ENCODE measurements around the gene FOXF1.
A peak's percentile ranks its signal among the peaks of the same experiment; 100 is the strongest.

Gene FOXF1

DNA sequence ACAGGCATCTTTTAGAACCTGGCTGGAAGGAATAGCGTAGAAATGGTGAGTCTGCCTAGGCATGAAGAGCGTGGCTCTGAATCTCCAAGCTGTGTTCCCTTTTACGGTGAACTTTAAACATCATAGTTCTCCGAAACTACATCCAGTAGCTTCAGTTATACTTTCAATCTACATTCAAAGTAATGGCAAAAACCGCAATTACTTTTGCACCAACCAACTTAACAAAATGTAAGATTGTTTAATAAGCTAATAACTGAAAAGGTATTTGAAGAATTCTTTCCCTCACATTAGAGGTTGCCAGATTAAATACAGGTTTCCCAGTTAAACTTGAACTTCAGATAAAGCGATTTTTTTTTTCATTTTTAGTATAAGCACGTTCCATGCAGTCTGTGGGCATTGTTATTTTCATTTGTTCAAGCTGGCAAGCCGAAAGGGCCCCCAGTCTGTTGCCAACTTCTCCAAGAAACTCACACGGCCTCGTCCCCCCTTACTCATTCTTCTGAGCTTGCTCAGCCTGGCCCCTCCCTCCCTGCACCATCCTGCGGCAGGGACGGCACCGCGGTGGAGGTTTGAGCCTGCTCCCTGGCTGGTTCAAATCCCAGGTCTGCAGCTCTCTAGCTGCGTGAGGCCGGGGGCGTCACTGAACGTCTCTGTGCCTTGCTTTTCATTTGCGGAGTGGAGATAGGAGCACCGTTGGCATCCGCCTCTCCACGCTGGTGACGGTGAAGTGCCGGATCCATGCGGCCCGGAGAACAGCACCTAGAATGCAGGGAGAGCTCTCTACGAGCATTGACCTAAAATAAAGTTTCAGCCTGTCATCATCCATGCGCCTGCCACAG is 48.2 kb downstream of the FOXF1 start:
- no peak for DNase-seq

DNA sequence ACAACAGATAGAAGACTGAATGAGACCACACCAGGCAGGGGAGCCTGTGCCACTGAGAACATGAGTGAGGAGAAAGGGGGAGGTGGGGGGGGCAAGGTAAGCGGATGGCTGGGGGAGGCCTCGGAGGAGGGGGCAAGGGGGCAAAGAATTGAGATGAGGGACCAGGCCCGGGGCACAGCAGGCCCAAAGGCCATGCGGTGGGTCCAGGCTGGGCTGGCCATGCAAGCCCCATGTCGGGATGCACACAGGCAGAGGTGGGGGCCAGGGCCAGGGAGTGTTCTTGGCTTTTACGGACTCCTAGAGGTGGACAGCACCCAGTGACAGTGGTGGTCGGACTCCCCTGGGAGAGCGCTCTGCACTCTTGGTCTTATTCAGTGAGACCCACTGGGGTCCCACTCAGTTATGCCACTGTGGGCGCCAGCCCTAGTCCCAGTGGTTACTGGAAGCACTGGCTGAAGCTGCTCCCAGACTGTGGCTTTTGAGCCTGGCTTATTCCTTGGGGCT is 49.5 kb downstream of the FOXF1 start:
- DNase-seq: no peak

- DNase-seq: no peak
These were observed 52.0 kb downstream of the FOXF1 start for GRCh38 chr16:86562356-86562755.

DNA sequence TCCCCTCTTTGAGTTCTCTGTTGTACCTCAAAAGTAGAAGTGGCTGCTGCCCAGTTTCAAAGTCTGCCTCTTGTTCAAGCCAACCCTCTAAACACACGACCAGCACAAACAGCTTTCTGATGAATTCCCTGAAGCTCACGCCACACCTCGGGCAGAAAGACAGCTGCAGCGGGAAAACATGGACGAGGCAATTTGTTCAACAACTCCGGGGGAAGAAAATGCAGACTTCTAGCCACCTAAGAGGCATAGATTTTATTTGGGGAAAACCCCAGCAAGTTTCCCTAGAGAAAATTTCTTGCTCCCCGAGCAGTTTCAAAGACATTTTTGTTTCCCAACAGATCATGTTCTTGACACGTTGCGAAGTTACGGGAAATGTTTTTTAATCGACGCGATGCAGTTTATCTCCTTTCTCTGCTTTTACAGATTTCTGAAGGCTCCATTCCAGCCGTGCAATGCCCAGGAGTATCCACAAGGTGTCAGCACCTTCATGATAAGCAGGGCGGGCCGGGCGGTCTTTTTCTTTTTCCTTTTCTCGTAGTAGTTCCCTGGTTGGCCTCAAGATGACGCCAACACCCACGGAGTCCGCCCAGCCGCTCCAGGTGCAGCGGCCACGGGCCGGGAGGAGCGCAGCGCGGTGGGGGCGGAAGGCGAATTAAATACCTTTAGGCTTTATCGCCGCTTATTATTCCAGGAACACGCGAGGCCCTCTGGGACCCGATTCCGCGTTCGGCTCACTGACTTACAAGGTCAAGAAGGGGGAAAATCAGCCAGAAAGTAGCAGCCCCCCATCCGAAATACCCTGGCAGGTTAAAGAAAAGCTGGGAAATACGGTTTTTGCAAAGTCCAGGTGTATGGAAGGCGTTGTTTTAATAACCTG is 53.4 kb downstream of the FOXF1 start:
- DNase-seq: peak; percentile 84

Data from activated CD4-positive, alpha-beta T cell treated with anti-CD3 and anti-CD28 coated beads for 4 hours (primary cell).